ENCODE results near the gene RGS6. TPM values are rescaled to one million over a fixed set of nuclear protein-coding genes. Genes with fewer than 3 reads are reported as not detected.

Gene RGS6
- not detected in 2 replicates for total RNA-seq

DNA sequence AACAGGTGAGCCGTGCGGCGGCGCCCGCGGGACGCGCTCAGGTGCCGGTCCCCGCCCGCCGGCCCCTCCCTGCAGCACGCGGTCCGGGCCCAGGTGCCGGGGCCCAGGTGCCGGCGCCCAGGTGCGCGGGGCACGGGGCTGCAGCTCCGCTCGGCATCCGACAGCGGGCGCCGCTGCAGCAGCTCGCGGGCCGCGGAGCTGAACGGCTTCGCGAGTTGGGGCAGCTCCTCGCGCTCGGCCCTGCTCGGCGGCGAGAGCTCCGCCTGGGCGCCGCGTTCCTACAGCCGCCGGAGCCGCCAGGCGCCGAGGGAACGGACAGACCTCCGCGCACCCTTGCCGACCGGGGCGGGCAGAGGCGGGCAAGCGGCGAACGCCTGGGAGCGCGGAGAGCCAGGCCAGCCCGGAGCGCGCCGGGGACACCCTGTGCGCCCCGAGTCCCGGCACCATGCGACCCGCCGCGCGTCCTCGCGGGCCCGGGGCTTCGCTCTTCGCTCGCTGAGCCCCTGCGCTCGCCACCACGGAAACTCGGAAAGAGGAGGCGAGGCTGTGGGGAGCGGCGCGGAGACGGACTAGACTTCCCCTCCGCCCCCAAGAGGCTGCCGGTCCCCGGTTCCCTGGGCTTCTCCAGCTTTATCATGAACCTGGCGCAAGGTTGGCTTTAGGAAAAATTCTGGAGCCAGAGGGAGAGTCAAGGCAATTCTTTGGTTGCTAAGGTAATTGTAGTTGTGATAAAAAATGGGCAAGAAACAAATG is at the start of gene RGS6:
TSS of gene RGS6 (plus strand) at position 201 of the 753 bp plus-strand sequence.

Data from tracheal epithelial cell (primary cell).